Omental fat pad (tissue), 4 donors: ENCODE measurements around the gene CRYBG2. TPM values are rescaled to one million over a fixed set of nuclear protein-coding genes. Genes with fewer than 3 reads are reported as not detected.
"Not testable (repeated sequence)": the region's sequence is repeated elsewhere in the genome, so short reads cannot be mapped to it uniquely, and the experiment has no call there.

ENCODE experiments used
- ATAC-seq: fragments of 150-250 bp; one replicate; pipeline ENCODE4 v1.9.1; 2016; ENCODE audit warnings: mild to moderate bottlenecking, moderate library complexity; ENCODE audit not compliant: low FRiP score
- DNase-seq: peaks from one replicate; pipeline ENCODE4 v3.0.0-alpha.2; 2019; ENCODE audit warnings: low spot score
- total RNA-seq, 4 donors: library from RNA; depleted of rRNA; stranded (reverse); fragments of >200 nt; gene quantifications; one replicate each; pipeline ENCODE4 v1.1.0, GENCODE V29; 2016
- TF ChIP-seq, protein P1 (sequence below), 3 donors: fragments of 450-650 bp; IDR thresholded peaks; one replicate each; pipeline ENCODE4 v1.5.1; 2016 to 2017; ENCODE audit warnings: antibody characterized with exemption in 3 of 3, mild to moderate bottlenecking in 3 of 3, moderate library complexity in 2 of 3

CRYBG2 gene
- total RNA-seq, 4 donors from 2014 or later: not detected

DNA sequence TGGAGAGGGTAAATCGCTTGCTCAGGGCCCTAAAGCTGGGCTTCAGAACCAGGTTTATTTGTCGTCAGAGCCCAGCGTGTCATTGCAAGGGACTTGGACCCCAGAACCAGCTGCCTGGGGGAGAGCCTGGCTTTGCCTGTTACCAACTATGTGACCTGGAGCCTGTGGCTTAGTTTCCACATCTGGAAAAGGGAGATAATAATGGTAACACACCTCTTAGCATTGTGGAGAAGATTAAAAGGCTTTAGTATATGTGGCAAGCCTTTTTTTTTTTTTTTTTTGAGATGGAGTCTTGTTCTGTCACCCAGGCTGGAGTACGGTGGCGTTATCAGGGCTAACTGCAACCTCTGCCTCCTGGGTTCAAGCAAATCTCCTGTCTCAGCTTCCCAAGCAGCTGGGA, 23.7 kb downstream of the CRYBG2 start:
- DNase-seq: no peak
- TF ChIP-seq, protein P1, sequence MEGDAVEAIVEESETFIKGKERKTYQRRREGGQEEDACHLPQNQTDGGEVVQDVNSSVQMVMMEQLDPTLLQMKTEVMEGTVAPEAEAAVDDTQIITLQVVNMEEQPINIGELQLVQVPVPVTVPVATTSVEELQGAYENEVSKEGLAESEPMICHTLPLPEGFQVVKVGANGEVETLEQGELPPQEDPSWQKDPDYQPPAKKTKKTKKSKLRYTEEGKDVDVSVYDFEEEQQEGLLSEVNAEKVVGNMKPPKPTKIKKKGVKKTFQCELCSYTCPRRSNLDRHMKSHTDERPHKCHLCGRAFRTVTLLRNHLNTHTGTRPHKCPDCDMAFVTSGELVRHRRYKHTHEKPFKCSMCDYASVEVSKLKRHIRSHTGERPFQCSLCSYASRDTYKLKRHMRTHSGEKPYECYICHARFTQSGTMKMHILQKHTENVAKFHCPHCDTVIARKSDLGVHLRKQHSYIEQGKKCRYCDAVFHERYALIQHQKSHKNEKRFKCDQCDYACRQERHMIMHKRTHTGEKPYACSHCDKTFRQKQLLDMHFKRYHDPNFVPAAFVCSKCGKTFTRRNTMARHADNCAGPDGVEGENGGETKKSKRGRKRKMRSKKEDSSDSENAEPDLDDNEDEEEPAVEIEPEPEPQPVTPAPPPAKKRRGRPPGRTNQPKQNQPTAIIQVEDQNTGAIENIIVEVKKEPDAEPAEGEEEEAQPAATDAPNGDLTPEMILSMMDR (IDR thresholded peaks at IDR 0.05): no peak

DNA sequence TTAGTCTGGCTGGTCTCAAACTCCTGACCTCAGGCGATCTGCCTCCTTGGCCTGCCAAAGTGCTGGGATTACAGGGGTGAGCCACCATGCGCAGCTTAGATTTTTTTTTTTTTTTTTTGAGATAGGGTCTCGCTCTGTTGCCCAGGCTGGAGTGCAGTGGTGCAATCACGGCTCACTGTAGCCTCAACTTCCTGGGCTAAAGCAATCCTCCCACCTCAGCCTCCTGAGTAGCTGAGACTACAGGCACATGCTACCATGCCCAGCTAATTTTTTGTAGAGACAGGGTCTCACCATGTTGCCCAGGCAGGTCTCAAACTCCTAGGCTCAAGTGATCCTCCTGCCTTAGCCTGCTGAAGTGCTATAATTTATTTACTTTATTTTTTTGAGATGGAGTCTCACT, 24.6 kb downstream of the CRYBG2 start:
- DNase-seq, ATAC-seq: not testable (repeated sequence)

More for the DNA sequence above, 23.7 kb downstream of the CRYBG2 start:
- no peak for ATAC-seq

GRCh38 chr1:26328597-26328996, 25.3 kb downstream of the CRYBG2 start:
- DNase-seq (no peak), ATAC-seq (no peak)
- TF ChIP-seq, protein P1 (IDR thresholded peaks at IDR 0.05): no peak

GRCh38 chr1:26327956-26328362, 26.0 kb downstream of the CRYBG2 start:
- DNase-seq (no peak), ATAC-seq (no peak)
- TF ChIP-seq, protein P1 (IDR thresholded peaks at IDR 0.05): no peak

- DNase-seq: no peak
- no peak for ATAC-seq
- TF ChIP-seq, protein P1 (IDR thresholded peaks at IDR 0.05): no peak
These were observed 29.4 kb downstream of the CRYBG2 start for GRCh38 chr1:26324550-26324949.

DNA sequence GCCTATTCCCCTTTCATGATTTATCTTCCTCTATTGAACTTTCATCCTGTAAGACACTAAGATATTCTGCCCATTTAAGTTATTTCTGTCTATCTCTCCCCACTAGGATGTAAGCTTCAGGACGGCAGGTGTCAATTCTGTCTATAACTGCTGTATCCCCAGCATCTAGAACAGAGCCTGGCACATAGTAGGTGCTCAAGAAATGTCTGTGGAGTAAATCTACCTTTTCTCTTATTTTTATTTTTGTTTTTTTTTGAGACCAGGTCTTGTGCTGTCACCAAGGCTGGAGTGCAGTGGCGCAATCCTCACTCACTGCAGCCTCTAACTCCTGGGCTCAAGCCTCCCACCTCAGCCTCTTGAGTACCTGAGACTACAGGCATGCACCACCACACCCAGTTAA, 30.5 kb downstream of the CRYBG2 start:
- DNase-seq (no peak), ATAC-seq (no peak)
- TF ChIP-seq, protein P1 (IDR thresholded peaks at IDR 0.05): no peak

GRCh38 chr1:26322042-26322331, 31.9 kb downstream of the CRYBG2 start:
- no peak for ATAC-seq
- TF ChIP-seq, protein P1 (IDR thresholded peaks at IDR 0.05): no peak
- DNase-seq: no peak
